ENCODE measurements around the gene FIGNL2.
"Not testable (repeated sequence)": the region's sequence is repeated elsewhere in the genome, so short reads cannot be mapped to it uniquely, and the experiment has no call there.

Gene FIGNL2

GRCh38 chr12:51832354-51833107 is 16.0 kb downstream of the FIGNL2 start:
- no peak overlapping the region for H3K4me3 ChIP-seq (ENCODE audit: low read depth, low read length)
- in situ Hi-C loops (cut with HindIII; ENCODE audit: low sequenced_read_pairs), result no loop called here
- no peak for TF ChIP-seq CTCF (IDR thresholded peaks at IDR 0.05; ENCODE audit: low read depth, low read length)
- no peak for DNase-seq (ENCODE audit: low read depth, low spot score)

DNA sequence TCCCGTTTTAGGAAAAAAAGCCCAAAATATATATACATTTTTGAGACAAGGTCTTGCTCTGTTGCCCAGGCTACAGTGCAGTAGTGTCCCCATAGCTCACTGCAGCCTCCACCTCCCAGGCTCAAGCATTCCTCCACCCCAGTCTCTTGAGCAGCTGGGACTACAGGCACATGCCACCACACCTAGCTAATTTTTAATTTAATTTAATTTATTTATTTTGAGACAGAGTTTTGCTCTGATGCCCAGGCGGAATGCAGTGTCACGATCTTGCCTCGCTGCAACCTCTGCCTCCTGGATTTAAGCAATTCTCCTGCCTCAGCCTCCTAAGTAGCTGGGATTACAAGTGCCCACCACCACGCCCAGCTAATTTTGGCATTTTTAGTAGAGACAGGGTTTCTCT is 16.7 kb downstream of the FIGNL2 start:
- H3K4me3 ChIP-seq (ENCODE audit: low read depth, low read length); DNase-seq (ENCODE audit: low read depth, low spot score); in situ Hi-C loops (cut with HindIII; ENCODE audit: low sequenced_read_pairs): not testable (repeated sequence)

GRCh38 chr12:51829641-51830040 is 18.9 kb downstream of the FIGNL2 start:
- no peak overlapping the region for H3K4me3 ChIP-seq (ENCODE audit: low read depth, low read length)
- no peak for TF ChIP-seq CTCF (IDR thresholded peaks at IDR 0.05; ENCODE audit: low read depth, low read length)
- in situ Hi-C loops (cut with HindIII; ENCODE audit: low sequenced_read_pairs), result no loop called here
- no peak for DNase-seq (ENCODE audit: low read depth, low spot score)

- in situ Hi-C loops (cut with HindIII; ENCODE audit: low sequenced_read_pairs), result no loop called here
Measured at GRCh38 chr12:51829011-51829481, 19.5 kb downstream of the FIGNL2 start.

DNA sequence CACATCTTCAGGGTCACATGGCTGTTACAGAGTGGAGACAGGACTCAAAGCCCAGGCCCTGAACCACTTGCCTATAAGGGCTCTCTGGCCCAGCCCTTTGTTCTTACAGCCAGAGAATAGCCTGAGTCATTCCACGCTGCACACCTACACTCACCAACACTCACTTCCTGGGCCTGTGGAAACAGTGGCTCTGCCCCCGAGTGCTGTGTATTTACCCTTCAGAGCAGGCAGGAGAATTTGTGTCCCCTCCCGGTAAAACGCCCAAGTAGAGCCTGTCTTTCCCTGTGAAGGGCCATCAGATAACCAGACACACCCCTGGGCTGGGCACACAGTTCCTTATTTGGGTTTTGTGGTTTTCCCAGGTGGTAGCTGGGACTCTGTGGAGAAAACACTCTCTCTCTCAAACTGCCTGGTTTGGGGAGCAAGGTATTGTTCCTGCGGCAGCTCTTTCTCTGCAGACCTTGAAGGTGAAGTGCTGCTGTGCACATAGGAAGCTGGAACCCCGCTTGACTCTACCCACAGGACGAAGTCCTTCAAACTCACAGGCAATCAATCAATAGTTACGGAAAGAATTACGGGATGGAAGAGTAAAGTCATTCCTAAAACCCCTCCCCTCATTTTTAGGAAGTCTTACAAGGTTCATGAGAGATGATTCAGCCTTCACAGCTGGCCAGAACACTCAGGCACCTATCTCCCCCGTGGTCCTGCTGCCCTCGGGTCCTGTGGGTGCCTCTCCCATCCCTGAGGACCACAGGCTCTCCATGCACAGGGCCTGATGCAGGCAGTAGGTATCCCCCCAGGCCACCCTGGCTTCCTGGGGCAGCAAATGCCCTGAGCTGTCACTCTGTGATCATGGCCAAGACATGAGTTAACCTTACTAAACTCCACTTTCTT is 20.3 kb downstream of the FIGNL2 start:
- DNase-seq (ENCODE audit: low read depth, low spot score), result peak; percentile 33
- no peak overlapping the region for H3K4me3 ChIP-seq (ENCODE audit: low read depth, low read length)
- in situ Hi-C loops (cut with HindIII; ENCODE audit: low sequenced_read_pairs), result no loop called here
- no peak for TF ChIP-seq CTCF (IDR thresholded peaks at IDR 0.05; ENCODE audit: low read depth, low read length)

More at GRCh38 chr12:51829011-51829481, 19.5 kb downstream of the FIGNL2 start:
- no peak for TF ChIP-seq CTCF (IDR thresholded peaks at IDR 0.05; ENCODE audit: low read depth, low read length)
- H3K4me3 ChIP-seq (ENCODE audit: low read depth, low read length), result no peak overlapping the region
- no peak for DNase-seq (ENCODE audit: low read depth, low spot score)

- no peak for DNase-seq (ENCODE audit: low read depth, low spot score)
- in situ Hi-C loops (cut with HindIII; ENCODE audit: low sequenced_read_pairs), result no loop called here
- TF ChIP-seq CTCF (IDR thresholded peaks at IDR 0.05; ENCODE audit: low read depth, low read length), result no peak
- H3K4me3 ChIP-seq (ENCODE audit: low read depth, low read length), result no peak overlapping the region
Measured at GRCh38 chr12:51826881-51827280, 21.6 kb downstream of the FIGNL2 start.

GRCh38 chr12:51825216-51825615 is 23.3 kb downstream of the FIGNL2 start:
- DNase-seq (ENCODE audit: low read depth, low spot score), result no peak
- TF ChIP-seq CTCF (IDR thresholded peaks at IDR 0.05; ENCODE audit: low read depth, low read length), result no peak
- in situ Hi-C loops (cut with HindIII; ENCODE audit: low sequenced_read_pairs), result no loop called here
- no peak overlapping the region for H3K4me3 ChIP-seq (ENCODE audit: low read depth, low read length)

Data from astrocyte of the spinal cord (primary cell).